ENCODE data around the gene BHLHE41.

The BHLHE41 gene

GRCh38 chr12:26124446-26125399 lies at the start of gene BHLHE41:
Gene BHLHE41, minus strand, starts transcription at chr12:26125037. Its CDS starts 258 bp downstream, at chr12:26124779.
- DNase-seq (ENCODE audit: low read depth), result no peak

- DNase-seq (ENCODE audit: low read depth), result no peak
Observed at GRCh38 chr12:26172946-26173552, 48.2 kb upstream of the BHLHE41 start.

- DNase-seq (ENCODE audit: low read depth), result no peak
Observed at GRCh38 chr12:26172539-26172938, 47.7 kb upstream of the BHLHE41 start.

GRCh38 chr12:26172013-26172412 lies 47.2 kb upstream of the BHLHE41 start:
- no peak for DNase-seq (ENCODE audit: low read depth)

DNA sequence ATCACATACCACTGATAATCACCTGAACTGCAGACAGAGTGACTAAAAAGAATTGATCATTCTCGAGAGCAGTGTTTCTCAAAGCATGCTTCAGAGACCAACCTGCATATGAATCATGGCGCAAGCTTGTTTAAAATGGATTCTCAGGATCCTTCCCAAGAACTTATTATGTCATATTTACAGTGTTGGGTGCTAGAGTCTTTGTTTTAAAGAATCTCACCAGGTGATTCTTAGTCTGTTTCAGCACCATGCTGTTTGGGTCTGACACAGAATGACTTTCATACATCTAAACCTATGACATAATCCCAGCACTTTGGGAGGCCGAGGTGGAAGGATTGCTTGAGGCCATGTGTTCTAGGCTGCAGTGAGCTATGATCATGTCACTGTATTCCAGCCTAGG lies 39.3 kb upstream of the BHLHE41 start:
- DNase-seq (ENCODE audit: low read depth), result no peak

DNA sequence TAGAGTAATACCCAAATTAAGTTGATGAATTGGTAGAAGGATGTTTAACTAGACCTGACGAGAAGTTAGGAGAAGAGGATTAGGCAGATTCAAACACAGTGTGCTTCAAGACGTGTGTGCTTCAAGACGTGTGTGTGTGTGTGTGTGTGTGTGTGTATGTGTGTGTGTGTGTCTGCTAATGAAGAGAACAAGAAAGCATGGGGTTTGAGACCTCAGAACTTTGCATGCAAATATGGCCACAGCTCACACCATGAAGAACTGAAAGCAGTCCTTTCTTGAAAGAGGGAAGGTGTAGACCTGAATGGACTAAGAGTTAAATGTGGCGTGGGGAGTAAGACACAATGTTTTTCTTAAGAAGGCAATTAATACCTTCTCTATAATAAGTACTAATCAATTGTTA lies 38.1 kb upstream of the BHLHE41 start:
- DNase-seq (ENCODE audit: low read depth), result no peak

DNA sequence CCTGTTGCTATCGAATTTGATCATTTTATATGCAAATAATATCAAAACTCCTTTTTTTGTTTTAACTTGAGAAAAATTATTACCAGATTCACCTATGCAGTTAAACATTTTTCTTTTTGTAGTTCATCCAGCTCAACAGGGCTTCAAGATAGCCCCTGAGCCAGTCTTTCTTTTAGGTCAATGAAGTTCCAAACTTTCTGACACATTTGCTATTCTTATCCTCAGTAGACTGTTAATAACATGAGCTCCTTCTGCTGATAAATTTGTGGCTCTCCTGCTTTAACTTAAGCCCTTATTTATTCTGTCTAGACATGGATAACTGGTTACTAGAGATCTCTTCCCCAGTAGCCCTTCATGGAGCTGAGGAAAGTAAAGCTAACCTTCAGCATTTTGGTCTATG lies 37.3 kb upstream of the BHLHE41 start:
- DNase-seq (ENCODE audit: low read depth), result no peak

- DNase-seq (ENCODE audit: low read depth), result no peak
Observed at GRCh38 chr12:26158078-26158764, 33.4 kb upstream of the BHLHE41 start.

GRCh38 chr12:26157001-26157400 lies 32.2 kb upstream of the BHLHE41 start:
- no peak for DNase-seq (ENCODE audit: low read depth)

DNA sequence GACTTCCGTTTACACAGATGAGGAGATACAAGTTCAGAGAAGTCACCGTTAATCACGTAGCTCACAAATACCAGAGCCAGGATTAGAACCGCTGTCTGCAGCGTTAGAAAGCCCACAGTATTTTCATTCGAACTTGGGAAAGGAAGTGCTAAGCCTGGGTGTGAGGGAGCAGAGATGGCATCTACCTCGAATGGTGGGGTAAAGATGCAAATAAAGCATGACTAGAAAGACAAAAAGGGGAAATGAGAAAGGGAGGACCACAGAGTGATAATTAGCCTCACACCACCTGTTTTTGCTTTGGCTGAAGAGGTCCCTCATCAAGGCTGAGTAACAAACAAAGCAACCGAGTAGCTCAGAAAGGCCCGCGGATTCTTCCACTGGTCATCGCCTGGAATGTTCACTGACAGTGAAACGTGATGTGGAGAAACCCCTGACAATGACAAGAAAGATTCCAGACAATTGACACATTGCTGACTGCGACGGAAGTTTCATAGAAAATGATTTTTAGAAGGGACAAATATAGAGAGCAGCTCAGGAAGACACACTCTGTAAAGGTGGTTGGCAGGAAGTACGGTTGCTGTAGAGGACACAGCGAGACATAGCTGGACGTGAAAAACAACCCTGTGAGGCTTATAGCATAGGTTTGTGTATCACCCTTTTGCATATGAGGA lies 31.5 kb upstream of the BHLHE41 start:
- no peak for DNase-seq (ENCODE audit: low read depth)

- DNase-seq (ENCODE audit: low read depth), result no peak
Observed at GRCh38 chr12:26153421-26154154, 28.8 kb upstream of the BHLHE41 start.

- no peak for DNase-seq (ENCODE audit: low read depth)
Observed at GRCh38 chr12:26152507-26153102, 27.8 kb upstream of the BHLHE41 start.

DNA sequence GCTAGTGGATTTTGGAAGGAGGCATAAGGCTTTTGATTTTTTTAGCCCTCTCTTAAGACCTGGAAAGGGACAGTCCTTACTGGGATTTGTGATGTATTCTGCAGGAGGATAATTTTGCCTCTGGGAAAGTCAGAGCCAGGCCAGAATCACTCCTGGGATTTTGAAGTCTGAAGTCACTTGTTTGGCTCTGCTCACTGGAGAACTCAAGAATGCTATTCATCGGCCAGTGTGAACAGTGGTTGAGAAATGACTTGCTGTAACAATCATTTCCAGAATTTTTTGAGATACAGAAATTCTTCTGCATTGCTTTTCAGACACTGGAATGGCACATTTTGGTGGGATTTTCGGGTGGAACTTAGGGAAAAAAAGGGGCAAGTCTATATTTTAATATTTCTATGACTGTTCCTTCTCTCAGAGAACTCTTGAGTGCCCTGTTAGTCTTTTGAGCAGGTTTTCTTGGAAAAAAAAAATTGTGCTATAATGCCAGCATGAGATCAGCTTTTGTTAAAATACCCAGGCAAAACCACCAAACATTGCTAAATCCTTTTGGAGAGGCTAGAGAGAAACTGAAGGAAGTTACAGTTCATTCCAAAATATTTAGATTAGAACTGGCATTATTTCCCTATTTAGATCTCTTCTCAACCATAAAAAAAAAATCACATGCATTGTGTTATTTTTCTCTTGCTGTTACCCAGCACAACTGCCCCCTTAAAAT lies 26.1 kb upstream of the BHLHE41 start:
- DNase-seq (ENCODE audit: low read depth), result no peak

DNA sequence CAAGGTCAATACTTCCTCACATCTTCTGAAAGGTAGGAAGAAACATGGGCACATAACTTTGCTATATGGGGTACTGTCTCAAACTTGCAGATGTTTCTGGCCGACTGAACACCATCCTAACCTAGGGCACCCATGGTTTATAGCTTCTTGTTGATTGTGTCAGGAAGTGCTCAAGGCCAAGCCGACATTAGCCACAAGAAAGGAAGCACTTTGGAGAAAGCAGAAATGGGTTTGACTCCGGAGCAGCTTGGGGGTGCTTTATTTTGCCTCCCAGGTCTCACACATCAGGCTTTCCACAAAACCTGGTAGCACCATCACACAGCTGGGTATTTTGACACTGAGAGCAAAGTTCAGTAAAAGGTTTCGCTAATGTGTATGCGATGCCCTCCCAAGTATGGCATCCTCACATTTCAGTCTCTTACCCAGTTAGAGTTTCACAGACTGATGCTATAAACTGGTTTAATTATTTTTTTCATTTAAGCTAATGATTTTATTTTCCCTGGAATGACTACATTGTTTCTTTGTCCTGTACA lies 25.2 kb upstream of the BHLHE41 start:
- DNase-seq (ENCODE audit: low read depth), result no peak

- no peak for DNase-seq (ENCODE audit: low read depth)
Observed at GRCh38 chr12:26148291-26148690, 23.5 kb upstream of the BHLHE41 start.

DNA sequence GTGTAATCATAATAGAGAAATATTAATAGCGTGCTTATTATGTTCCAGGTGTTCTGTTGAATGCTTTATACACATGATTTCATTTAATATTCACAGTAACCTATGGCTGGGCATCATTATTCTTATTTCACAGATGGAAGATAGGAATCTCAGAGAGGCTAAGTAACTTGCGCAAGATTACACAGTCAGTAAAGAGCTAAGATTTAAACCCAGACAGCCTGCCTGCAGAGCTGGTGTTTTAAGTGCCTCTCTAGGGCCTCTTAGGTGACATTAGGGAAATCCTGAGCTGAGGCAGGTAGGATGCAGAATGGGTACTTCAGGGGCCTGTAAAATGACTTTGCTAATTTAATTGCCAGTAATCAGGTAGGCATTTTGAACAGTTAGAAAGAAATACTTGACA lies 18.5 kb upstream of the BHLHE41 start:
- DNase-seq (ENCODE audit: low read depth), result no peak

DNA sequence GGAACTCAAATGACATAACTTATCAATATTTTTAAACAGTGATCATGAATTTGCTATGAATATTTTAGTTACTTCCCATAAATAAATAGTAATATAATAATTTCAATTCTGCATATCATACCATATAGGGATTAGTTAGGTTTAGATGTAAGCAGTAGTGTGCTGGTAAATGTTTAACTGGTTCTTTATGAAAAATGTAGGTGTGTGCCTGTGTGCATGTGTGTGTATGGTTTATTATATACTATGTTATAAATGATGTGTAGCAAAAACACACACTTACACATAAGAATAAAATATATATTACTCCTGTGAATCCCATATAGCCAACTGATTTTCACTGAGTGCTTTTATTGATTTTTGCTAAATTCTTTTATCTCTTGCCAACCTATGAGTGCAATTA lies 14.0 kb upstream of the BHLHE41 start:
- no peak for DNase-seq (ENCODE audit: low read depth)

- DNase-seq (ENCODE audit: low read depth), result no peak
Observed at GRCh38 chr12:26136688-26137087, 11.9 kb upstream of the BHLHE41 start.

- no peak for DNase-seq (ENCODE audit: low read depth)
Observed at GRCh38 chr12:26135571-26135970, 10.7 kb upstream of the BHLHE41 start.

- DNase-seq (ENCODE audit: low read depth), result no peak
Observed at GRCh38 chr12:26135010-26135420, 10.2 kb upstream of the BHLHE41 start.
